ENCODE measurements around the gene AFF1.

GRCh38 chr4:87130985-87131703 is 196.3 kb downstream of the AFF1 start:
- TF ChIP-seq CTCF (IDR thresholded peaks at IDR 0.05) (no peak), POLR2A (IDR thresholded peaks at IDR 0.05) (no peak), EP300 (IDR thresholded peaks at IDR 0.05) (no peak)
